ENCODE measurements around the gene EIF5B. TPM values are rescaled to one million over a fixed set of nuclear protein-coding genes. Genes with fewer than 3 reads are reported as not detected.

EIF5B gene
- total RNA-seq, 2 experiments from 2014 or later = 27.8 to 33.2 TPM

- POLR2A ChIA-PET = no interaction called here
- Mint-ChIP-seq H3K27ac (no peak overlapping the region), H3K9me3 (no peaks in the 10 kb centered on the region)
Measured at GRCh38 chr2:99346218-99346617, 9.0 kb downstream of the EIF5B start.

GRCh38 chr2:99348173-99348572, 11.0 kb downstream of the EIF5B start:
- H3K4me1 ChIP-seq (ENCODE audit: insufficient read depth, low read length) = peaks cover 6% of the 10 kb centered on the region
- no peak overlapping the region for H3K27ac ChIP-seq (ENCODE audit: low read depth in 1 of 2, low read length in 2 of 2)
- peak overlapping the region; percentile 55 for H3K27ac Mint-ChIP-seq
- ATAC-seq (ENCODE audit: poor library complexity) (peak; percentile 21), DNase-seq (peak in 2 of 14 experiments; percentile 26 to 27)
- no peaks in the 10 kb centered on the region for H3K36me3 ChIP-seq (ENCODE audit: insufficient read depth, low read length)
- H3K9me3 Mint-ChIP-seq = no peaks in the 10 kb centered on the region
- ChIA-PET POLR2A (interaction anchor here (2.1 kb wide), 1 partner anchor 11 kb away, joined by 16 read pairs; the partner anchor contains the start of genes EIF5B and TXNDC9), CTCF (interaction anchor here (1.2 kb wide), 1 partner anchor 11 kb away, joined by 6 read pairs; the partner anchor contains the start of gene EIF5B)
- TF ChIP-seq CTCF (IDR thresholded peaks at IDR 0.05) = no peak
- H3K4me3 ChIP-seq (ENCODE audit: low read length) = no peak overlapping the region
- H3K4me3 Mint-ChIP-seq = no peak overlapping the region
- H3K27me3 Mint-ChIP-seq = no peaks in the 10 kb centered on the region
- peaks cover 5% of the 10 kb centered on the region for H3K36me3 Mint-ChIP-seq (ENCODE audit: low read depth)
- H3K9me3 ChIP-seq (ENCODE audit: control insufficient read depth in 1 of 2, insufficient read depth in 1 of 2, low read length in 2 of 2) = no peaks in the 10 kb centered on the region
- peaks cover 62% of the 10 kb centered on the region for H3K4me1 Mint-ChIP-seq (ENCODE audit: low read depth)
- intact Hi-C loops (cut with DNase I, micrococcal nuclease) = no loop called here
- no peaks in the 10 kb centered on the region for H3K27me3 ChIP-seq (ENCODE audit: control insufficient read depth in 1 of 2, insufficient read depth in 2 of 2, low read length in 2 of 2)

More at GRCh38 chr2:99346218-99346617, 9.0 kb downstream of the EIF5B start:
- Histone ChIP-seq H3K4me3 (ENCODE audit: low read length) (no peak overlapping the region), H3K9me3 (ENCODE audit: control insufficient read depth in 1 of 2, insufficient read depth in 1 of 2, low read length in 2 of 2) (no peaks in the 10 kb centered on the region), H3K4me1 (ENCODE audit: insufficient read depth, low read length) (peaks cover 6% of the 10 kb centered on the region), H3K27ac (ENCODE audit: low read depth in 1 of 2, low read length in 2 of 2) (no peak overlapping the region), H3K36me3 (ENCODE audit: insufficient read depth, low read length) (no peaks in the 10 kb centered on the region), H3K27me3 (ENCODE audit: control insufficient read depth in 1 of 2, insufficient read depth in 2 of 2, low read length in 2 of 2) (no peaks in the 10 kb centered on the region)
- DNase-seq = no peak
- no peaks in the 10 kb centered on the region for H3K27me3 Mint-ChIP-seq
- TF ChIP-seq CTCF (IDR thresholded peaks at IDR 0.05) = no peak
- intact Hi-C loops (cut with DNase I, micrococcal nuclease) = no loop called here
- no peak overlapping the region for H3K4me3 Mint-ChIP-seq
- H3K36me3 Mint-ChIP-seq (ENCODE audit: low read depth) = peaks cover 5% of the 10 kb centered on the region
- peaks cover 76% of the 10 kb centered on the region for H3K4me1 Mint-ChIP-seq (ENCODE audit: low read depth)
- CTCF ChIA-PET = interaction anchor here (0.6 kb wide), 1 partner anchor 9 kb away, joined by 3 read pairs; no protein-coding TSS in a partner anchor
- no peak for ATAC-seq (ENCODE audit: poor library complexity)

- DNase-seq = no peak
- peaks cover 6% of the 10 kb centered on the region for H3K4me1 ChIP-seq (ENCODE audit: insufficient read depth, low read length)
- Mint-ChIP-seq H3K36me3 (ENCODE audit: low read depth) (peaks cover 5% of the 10 kb centered on the region), H3K4me1 (ENCODE audit: low read depth) (peaks cover 69% of the 10 kb centered on the region), H3K27ac (peak overlapping the region; percentile 14), H3K4me3 (no peak overlapping the region), H3K9me3 (no peaks in the 10 kb centered on the region), H3K27me3 (no peaks in the 10 kb centered on the region)
- H3K36me3 ChIP-seq (ENCODE audit: insufficient read depth, low read length) = no peaks in the 10 kb centered on the region
- no peak overlapping the region for H3K4me3 ChIP-seq (ENCODE audit: low read length)
- H3K9me3 ChIP-seq (ENCODE audit: control insufficient read depth in 1 of 2, insufficient read depth in 1 of 2, low read length in 2 of 2) = no peaks in the 10 kb centered on the region
- ChIA-PET CTCF (interaction anchor here (1.1 kb wide), 1 partner anchor 13 kb away, joined by 3 read pairs; the partner anchor contains the start of gene EIF5B), POLR2A (no interaction called here)
- no peak overlapping the region for H3K27ac ChIP-seq (ENCODE audit: low read depth in 1 of 2, low read length in 2 of 2)
- no peaks in the 10 kb centered on the region for H3K27me3 ChIP-seq (ENCODE audit: control insufficient read depth in 1 of 2, insufficient read depth in 2 of 2, low read length in 2 of 2)
- intact Hi-C loops (cut with DNase I, micrococcal nuclease) = no loop called here
- TF ChIP-seq CTCF (IDR thresholded peaks at IDR 0.05) = no peak
- no peak for ATAC-seq (ENCODE audit: poor library complexity)
Measured at GRCh38 chr2:99350194-99350593, 13.0 kb downstream of the EIF5B start.
